KBM-7 (cell line): ENCODE measurements around the gene SPON1.
A peak's percentile ranks its signal among the peaks of the same experiment; 100 is the strongest.
"Not testable (repeated sequence)": the region's sequence is repeated elsewhere in the genome, so short reads cannot be mapped to it uniquely, and the experiment has no call there.

Experiments
- DNase-seq: peaks from one replicate; pipeline ENCODE4 v3.0.0-alpha.2; 2015
- in situ Hi-C: fragments of 300-500 bp; cut with MboI; formaldehyde crosslinking; loops from 2 replicates; pipeline ENCODE4 v1.14.3; 2020; ENCODE audit warnings: low sequenced_read_pairs, low pct_unique_long_range_greater_than_20kb, mixed read lengths

SPON1 gene

DNA sequence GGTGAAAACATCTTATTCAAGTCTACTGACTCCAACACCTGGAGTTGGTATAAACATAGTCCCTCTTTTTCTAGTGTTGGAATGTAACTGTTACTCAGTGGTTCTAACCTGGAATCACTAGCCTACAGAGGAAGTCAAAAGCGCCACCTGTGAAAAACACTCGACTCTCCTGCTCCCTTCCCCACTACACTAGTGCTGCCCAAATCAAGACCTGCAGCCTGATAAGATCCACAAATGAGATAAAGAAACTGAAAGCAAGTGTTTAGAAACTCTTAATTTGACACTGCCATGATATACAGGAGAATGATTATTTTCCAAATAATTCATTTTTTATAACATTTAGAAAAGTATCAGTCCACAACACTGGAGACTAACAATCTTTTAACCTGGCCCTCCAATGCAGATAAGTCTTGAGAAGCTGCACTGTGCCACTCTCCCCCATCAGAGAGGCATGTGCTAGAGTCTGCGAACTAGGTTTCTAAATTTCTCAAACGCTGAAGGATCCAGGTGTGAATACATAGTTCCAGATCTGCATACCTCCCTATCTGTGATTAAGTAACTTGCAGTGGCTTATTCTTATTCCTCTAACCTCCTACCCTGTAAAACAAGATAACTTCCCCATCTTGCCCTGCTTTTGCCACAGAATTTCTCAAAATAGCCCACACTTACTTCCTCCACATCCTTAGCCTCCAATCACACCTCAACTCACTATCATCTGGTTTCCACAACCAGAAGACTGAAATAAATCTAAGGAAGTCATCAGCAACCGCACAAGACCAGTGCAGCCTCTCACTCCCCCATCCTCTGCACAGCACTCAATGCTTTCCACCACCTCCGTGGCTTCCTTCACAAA, 308.4 kb downstream of the SPON1 start:
- peak; percentile 97 for DNase-seq
- in situ Hi-C loops = no loop called here

DNA sequence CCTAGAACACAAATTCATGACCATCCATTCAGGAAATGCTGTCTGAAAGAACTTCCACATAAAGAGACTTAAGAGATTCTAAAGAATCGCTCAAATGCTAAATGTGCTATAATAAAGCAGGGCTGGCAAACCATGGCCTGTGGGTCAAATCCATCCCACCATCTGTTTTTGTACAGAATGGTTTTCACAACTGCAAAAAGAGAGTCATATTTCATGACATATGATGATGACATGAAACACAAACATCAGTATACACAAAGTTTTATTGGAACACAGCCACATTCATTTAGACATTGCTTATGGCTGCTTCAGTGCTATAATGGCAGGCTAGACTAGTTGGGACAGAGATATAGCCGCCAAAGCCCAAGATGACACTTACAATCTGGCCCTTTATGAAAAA, 311.4 kb downstream of the SPON1 start:
- DNase-seq = no peak
- in situ Hi-C loops = no loop called here

DNA sequence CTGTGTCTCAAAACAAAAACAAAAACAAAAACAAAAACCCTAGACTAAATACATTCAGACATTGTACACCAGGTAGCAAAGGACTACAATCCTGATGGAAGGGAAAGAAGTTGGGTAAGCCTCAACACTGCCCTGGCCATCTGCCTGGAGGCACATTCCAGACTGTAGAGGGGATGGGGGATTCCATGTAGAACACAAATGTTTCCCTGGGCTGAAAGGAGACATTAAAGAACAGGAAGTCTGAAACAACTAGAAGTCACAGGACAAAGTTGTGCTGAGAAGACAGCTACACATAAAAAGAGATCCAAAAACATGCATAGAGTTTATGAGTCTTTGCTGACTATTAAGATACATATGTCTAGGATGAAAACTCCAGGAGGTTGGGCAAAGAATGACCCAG, 312.6 kb downstream of the SPON1 start:
- DNase-seq = no peak
- in situ Hi-C loops = no loop called here

DNA sequence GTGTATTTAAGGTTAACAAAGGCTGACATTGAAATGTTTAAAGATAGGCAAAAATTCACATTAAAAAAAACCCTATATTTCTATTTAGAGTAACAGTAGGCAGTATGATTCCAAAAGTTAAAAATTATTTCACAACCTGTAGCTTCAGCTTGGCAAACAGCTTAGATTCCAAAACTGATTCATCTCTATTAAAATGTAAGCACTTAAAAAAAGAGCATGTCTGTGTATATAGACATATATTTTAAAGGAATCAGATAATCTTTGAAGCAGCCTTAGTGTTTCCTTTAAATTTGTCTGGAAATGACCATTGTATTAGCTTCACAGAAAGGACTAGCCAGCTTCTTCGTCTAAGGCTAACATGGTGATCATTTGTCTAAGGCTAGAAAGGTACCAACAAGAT, 316.3 kb downstream of the SPON1 start:
- DNase-seq, in situ Hi-C loops: not testable (repeated sequence)

DNA sequence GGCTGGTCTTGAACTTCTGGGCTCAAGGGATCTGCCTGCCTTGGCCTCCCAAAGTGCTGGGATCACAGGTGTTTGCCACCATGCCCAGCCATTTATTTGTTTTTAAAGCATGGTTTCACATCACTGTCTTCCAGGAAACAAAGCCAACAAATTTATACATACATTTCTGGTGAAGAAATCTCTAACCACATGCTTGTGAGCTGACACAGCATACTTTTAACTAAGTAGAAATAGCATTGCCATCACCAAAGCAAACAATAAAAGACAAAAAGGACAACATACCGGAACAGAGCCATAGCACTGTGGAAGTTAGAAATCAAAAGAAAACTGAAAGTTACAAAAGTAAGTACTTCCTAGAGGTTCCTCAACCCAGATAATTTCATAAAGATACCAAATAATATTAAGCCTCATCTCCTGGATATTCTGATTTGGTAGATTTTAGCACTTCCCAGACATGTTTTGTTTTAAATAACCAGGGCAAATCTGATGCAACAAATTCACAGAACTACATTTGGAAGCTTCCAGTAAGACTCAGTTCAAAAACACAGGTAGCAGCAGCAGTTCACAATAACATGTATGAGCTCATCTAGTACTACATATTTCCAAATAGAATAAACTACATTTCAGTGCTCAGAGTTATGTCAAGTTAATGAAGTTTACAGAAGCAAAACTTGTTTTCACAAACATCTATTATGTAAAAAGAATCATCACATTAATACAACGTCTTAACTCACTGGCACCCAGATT, 325.8 kb downstream of the SPON1 start:
- in situ Hi-C loops = no loop called here
- no peak for DNase-seq

DNA sequence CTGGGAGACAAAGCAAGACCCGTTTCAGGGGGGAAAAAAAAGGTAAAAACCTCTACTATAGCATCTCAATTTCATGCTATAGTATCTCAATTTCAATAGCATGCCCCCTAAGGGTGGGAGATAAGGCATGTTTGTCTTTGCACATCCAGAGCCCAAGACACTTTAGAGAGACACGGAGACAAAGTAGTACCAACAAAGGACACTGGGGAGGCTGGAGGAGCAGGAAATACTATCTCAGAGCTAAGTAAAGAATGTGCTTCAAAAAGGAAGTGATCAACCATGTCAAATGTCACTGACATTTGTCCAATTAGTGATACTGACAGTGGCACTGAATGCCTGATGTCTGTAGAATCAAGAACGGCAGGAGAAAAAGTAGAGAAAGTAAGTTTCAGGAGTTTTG, 327.9 kb downstream of the SPON1 start:
- in situ Hi-C loops = no loop called here
- no peak for DNase-seq

DNA sequence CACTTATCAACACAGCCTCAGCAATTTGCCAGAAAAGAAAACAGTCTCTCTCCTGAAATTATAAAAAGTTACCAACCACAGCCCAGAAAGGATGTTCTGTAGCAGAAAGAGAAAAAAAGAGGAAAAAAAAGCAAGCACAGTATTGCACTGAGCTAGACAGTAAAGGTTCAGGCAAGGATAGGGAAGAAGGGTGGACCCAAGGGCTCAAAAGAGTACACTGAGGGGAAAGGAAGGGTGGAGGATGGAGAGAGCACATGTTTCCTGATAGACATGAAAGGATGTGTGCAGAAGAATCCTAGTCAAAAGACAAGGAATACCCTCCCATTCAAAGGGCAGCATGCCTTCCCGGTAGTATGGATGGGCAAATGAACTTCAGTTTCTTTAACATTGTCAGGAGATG, 337.4 kb downstream of the SPON1 start:
- in situ Hi-C loops = no loop called here
- DNase-seq = no peak

DNA sequence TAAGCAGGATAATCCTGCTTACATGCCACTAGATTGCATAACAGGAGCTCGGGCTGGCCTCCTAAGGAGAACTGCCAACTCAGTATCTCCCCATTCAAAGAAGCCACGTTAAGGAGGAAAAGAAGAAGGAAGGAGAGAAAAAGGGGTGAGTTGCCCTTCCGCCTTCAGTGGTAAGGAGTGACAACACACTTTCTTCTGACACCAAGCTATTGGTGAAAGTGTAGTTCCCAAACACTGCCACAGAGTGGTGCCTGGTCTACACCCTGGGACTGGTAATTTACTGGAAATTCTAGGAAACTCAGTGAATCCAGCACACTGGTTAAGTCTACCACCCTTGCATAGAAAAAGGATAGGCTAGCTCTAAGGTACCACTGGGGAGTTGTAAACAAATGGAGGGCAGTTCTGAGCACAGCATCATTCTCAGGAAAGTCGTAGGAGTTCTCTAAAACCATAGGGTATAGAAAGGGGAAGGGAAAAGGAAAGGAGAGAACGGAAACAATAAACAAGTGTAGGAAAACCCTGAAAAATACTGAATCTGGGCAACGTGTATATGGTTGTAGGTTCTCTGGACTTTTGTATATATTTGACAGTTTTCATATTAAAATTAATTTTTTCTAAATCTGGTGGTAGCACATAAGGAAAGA, 338.3 kb downstream of the SPON1 start:
- peak; percentile 71 for DNase-seq
- in situ Hi-C loops = no loop called here

DNA sequence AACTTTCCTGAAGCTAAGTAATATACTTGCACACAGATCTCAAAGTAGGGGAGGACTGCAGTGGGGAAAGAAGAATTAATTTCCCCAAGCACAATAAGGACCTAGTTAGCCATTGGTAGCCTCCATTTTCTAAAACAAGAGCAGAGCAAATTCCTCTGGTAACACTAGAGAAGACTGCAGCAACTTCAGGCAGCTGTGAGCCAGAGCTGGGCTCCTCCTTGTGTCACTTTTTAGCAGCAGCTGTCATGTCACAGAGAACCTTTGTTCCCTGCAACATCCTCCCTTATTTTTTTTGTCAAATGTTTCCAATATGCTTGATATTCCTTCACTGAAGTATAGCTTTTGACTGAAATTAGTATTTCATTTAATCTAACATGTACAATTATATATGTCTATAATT, 342.1 kb downstream of the SPON1 start:
- in situ Hi-C loops = no loop called here
- no peak for DNase-seq

DNA sequence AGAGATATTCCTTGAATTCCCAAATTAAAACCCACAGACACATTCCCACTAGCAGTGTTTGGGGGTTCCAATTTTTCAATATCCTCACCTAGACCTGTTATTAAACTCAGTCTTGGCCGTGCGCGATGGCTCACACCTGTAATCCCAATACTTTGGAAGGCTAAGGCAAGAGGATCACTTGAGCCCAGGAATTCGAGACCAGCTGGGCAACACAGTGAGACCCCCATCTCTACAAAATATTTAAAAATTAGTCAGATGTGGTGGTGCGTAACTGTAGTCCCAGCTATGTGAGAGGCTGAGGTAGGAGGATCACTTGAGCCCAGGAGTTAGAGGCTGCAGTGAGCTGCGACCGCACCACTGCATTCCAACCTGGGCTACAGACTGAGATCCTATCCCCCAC, 343.1 kb downstream of the SPON1 start:
- in situ Hi-C loops = no loop called here
- no peak for DNase-seq

DNA sequence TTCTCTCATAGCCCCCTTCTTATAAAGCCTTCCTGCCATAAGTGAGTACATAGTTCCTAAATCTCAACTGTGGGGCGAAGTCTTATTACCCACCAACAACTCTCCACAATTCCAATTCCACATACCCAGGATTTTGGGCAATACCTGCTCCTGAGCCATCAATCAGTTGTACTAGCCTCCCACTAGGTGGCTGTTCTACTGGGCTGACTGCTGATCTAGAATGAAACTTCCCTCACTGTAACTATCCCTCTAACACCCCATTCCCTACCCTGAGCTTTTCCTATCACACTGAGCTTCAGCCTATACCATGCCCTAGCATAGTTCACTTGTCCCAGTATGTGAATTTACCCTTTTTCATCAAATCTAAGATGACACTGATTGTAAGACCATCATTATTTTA, 344.0 kb downstream of the SPON1 start:
- in situ Hi-C loops = no loop called here
- no peak for DNase-seq

DNA sequence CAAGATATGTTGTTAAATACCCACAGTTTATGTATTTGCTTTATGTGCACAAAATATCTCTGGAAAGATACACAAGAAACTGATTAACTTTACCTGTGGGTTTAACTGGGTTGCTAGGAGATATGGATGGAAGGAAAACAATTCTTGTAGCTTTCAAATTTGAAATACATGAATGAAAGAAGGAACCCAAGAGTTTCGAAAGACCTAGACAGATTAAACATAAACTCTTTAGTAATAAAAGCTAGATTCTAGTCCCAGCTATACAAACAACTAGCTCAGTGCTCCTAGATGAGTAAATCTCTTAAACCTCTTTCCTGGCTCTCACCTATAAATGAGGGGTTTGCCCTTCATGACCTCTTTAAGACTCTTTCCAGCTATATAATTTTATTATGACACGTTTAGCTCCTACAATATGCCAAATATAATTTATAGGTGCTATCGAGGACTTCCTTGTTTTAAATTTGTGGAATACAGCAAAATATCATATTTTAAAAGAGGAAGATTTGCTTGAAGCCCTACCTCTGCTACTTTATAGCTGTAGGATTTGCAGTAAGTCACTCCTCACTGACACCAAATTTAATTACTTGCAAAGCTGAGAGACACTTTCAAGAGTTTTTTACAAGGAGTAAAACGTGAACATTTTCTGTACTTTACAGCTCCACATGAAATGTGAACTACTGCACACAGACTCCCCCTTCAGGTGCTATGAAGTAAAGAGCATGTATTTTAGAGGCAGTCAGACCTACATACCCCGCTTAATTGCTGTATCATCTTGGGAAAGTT, 345.8 kb downstream of the SPON1 start:
- DNase-seq = peak; percentile 35

DNA sequence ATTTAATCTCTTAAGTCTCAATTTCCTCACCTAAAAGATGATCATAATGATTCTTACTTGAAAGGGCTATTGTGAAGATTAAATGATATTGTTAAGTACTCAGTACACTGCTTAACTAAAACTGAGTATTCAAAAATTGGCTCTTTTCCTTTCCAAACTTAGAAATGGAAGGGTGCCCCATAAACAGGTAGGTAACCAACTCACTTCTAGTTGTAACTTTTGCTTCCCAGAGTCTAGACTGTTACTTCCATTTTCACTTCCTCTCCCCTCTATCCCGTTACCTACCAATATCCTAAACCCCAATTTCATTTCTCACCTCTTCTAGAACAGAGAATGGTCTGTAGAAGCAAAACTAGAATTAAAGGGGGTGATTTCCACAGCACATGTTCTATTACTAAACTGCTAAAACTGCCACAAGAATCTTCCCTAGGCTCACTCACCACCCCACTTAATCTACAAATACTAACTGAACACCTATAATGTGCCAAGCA, 346.4 kb downstream of the SPON1 start:
- in situ Hi-C loops = no loop called here
- DNase-seq = no peak

More for the DNA sequence above, 345.8 kb downstream of the SPON1 start:
- in situ Hi-C loops = no loop called here

DNA sequence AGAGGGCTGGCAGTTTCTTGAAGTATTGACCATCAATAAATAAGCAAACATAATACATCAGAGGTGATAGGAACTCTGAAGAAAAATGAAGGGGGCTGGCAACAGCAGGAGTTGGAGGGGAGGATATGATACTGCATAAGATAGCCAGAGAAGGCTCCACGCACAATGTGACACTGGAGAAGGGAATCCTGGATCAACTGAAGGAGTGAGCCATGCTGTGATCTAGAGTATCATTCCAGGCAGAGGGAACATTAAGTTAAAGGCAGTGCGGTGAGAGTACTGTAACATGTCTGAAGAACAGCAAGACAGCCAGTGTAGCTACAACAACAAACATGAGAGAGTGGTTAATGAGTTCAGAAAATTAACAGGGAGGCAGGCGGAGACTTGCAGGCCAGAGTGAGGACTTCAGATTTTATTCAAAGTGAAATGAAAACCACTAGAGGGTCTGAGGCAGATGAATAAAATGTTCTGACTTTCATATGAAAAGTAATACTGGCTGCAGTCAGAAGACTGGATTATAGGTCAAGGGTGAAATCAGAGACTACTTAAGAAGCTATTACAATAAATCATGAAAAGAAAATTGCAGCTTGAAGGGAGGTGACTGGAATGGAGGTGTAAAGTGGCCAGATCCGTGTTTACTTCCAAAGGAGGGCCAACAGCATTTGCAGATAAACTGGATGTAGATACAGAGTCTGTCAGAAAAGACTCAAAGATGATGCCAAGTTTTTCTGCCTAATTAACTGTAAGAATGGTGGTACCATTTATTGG, 347.1 kb downstream of the SPON1 start:
- in situ Hi-C loops = no loop called here
- DNase-seq = no peak

DNA sequence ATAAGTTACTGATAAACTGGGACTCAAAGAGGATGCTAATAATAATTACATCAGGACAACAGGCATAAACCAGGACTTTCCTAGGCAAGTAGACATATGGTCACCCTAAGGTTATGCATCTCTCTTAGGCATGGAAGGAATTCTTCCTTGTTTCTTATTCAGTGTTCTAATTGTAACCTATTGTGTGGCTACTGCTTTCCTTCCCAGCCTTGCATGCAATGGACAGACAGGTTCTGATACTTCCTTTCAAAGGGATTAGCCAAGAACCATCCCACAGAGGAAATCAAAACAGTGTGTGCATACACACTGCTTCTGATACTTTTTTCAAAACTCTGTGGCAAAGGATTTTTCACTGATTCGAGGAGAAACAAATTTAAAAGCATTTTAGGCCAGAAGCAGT, 348.2 kb downstream of the SPON1 start:
- in situ Hi-C loops = no loop called here
- DNase-seq = no peak

DNA sequence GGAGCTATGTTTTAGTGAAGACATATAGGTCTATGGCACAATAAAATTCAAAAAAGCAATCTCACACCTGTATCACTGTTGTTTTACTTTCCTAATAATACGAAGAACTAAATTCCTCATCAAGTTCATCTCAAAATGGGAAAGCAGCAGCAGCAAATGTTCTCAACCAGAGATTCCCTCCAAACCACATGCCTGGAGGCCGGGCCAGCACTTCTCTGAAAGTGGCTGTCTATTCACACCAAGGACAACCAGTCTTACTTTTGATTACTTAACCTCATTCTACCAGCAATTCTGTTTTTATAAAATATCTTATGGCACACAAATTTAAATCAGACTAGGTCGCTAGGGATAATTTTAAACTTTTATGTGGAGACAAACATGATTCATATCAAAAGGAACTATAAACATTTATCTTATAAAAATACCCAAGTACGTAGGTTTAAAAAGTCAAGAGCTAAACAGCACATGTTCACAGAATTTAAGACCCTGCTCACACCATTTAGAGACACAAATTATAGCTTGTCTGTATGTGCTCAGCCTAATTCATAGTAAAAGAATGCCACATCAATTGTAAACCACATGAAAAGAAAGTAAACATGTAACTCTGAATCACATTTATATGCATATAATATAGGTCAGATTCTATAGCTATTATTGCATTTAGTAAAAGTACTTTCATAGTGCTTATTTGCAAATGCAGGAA, 350.4 kb downstream of the SPON1 start:
- in situ Hi-C loops = no loop called here
- DNase-seq = no peak

DNA sequence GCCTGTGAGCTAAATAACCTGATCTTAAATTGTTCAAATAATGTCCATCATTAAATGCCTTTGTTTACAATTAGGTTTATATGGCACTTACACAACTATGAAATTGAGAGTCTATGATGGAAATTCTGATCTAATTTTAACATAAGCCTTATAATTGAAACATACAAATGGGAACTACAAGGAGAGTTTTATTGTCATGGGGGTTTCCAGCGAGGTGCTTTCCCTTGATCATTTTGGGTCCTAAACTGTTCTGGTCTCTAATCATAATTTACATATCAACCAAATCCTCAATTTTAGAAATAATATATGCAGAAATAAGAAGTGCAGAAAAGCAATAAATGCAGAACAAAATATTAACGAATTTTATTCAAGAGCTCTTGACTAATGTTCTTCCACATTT, 351.6 kb downstream of the SPON1 start:
- no peak for DNase-seq
- in situ Hi-C loops = no loop called here

DNA sequence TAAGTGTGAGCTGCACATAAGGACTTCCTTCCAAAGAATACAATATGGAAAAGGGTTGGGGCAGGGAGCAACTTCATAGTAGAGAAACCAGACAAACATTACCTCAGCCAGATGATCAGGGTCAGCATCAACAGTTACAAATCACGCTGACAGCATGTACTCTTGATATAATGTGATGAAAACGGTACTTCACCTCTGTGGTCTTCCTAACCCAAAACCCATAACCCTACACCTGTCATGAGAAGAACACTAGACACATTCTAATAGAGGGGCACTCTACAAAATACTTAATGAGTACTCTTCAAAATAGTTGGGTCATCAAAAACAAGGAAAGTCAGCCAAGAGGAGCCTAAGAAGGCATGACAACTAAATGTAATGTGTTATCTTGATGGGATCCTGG, 352.6 kb downstream of the SPON1 start:
- in situ Hi-C loops = no loop called here
- no peak for DNase-seq
